Spleen (tissue), 7 donors: ENCODE measurements around the gene USP1.

Experiments used
- CTCF ChIP-seq, 11 experiments: fragments of 200-600 bp in 7 of 11; fragments of 450-650 bp in 4 of 11; sonication (generic) in 4 of 11; IDR thresholded peaks in 8 of 11; conservative IDR thresholded peaks in 3 of 11; 1 replicate in 7 of 11; 2 replicates in 4 of 11; pipeline versions ENCODE4 v1.4.0 to v1.8.0; 2016 to 2021; ENCODE audit warnings: antibody characterized with exemption in 11 of 11, inconsistent platforms in 4 of 11, mild to moderate bottlenecking in 1 of 11
- POLR2AphosphoS5 ChIP-seq, 3 donors: sonication (generic); formaldehyde crosslinking; IDR thresholded peaks; one replicate each; pipeline ENCODE4 v1.5.1; 2017; ENCODE audit warnings: antibody characterized with exemption in 3 of 3
- donor health status: DM: no; HTN: no; CAD: no; lungs with moderate emphysema.
- donor health status: DM: no; HTN: no; CAD: no.
- donor health status: DM: no; HTN: no; CAD: no.

GRCh38 chr1:62450301-62450700, 13.5 kb downstream of the USP1 start:
- TF ChIP-seq CTCF (IDR thresholded peaks at IDR 0.05 in 8 of 11, conservative IDR thresholded peaks at IDR 0.05 in 3 of 11) (no peak), POLR2AphosphoS5 (IDR thresholded peaks at IDR 0.05) (no peak)
